Spleen (tissue), 11 donors: ENCODE measurements around the gene SLC36A3. TPM values are rescaled to one million over a fixed set of nuclear protein-coding genes. Genes with fewer than 3 reads are reported as not detected.
A peak's percentile ranks its signal among the peaks of the same experiment; 100 is the strongest.

ENCODE experiments used
- DNase-seq: peaks from one replicate; pipeline ENCODE4 v3.0.0-alpha.2; 2020
- H3K27ac ChIP-seq, 8 donors: fragments of 200-600 bp; sonication (generic) in 7 of 8; 1 replicate in 4 of 8; 2 replicates in 4 of 8; pipeline versions ENCODE4 v1.5.0 to v1.8.0; 2016 to 2021; ENCODE audit warnings: inconsistent platforms in 4 of 8, mild to moderate bottlenecking in 4 of 8, moderate library complexity in 1 of 8
- H3K27me3 ChIP-seq, 7 donors: fragments of 200-600 bp; sonication (generic) in 6 of 7; replicated peaks in 1 of 7; 1 replicate in 4 of 7; 2 replicates in 3 of 7; pipeline versions ENCODE4 v1.5.0 to v1.8.0; 2016 to 2021; ENCODE audit warnings: inconsistent platforms in 3 of 7, mild to moderate bottlenecking in 1 of 7
- H3K36me3 ChIP-seq, 6 donors: fragments of 200-600 bp; sonication (generic) in 5 of 6; 1 replicate in 4 of 6; 2 replicates in 2 of 6; pipeline versions ENCODE4 v1.5.0 to v1.8.0; 2016 to 2021; ENCODE audit warnings: inconsistent platforms in 2 of 6
- H3K4me1 ChIP-seq, 6 donors: fragments of 200-600 bp; sonication (generic) in 5 of 6; 1 replicate in 3 of 6; 2 replicates in 3 of 6; pipeline versions ENCODE4 v1.5.0 to v1.8.0; 2016 to 2021; ENCODE audit warnings: inconsistent platforms in 3 of 6
- H3K4me3 ChIP-seq, 8 donors: fragments of 200-600 bp; sonication (generic) in 7 of 8; 1 replicate in 4 of 8; 2 replicates in 4 of 8; pipeline versions ENCODE4 v1.5.0 to v1.8.0; 2016 to 2021; ENCODE audit warnings: inconsistent platforms in 4 of 8, mild to moderate bottlenecking in 4 of 8, moderate library complexity in 2 of 8
- H3K9me3 ChIP-seq, 8 donors: fragments of 200-600 bp; sonication (generic) in 7 of 8; 1 replicate in 4 of 8; 2 replicates in 4 of 8; pipeline versions ENCODE4 v1.5.0 to v1.8.0; 2016 to 2021; ENCODE audit warnings: inconsistent platforms in 4 of 8
- POLR2A ChIP-seq, 3 donors: fragments of 450-650 bp; IDR thresholded peaks; one replicate each; pipeline ENCODE4 v1.5.1; 2017; ENCODE audit warnings: antibody characterized with exemption in 3 of 3, mild to moderate bottlenecking in 1 of 3
- POLR2AphosphoS5 ChIP-seq, 3 donors: sonication (generic); formaldehyde crosslinking; IDR thresholded peaks; one replicate each; pipeline ENCODE4 v1.5.1; 2017; ENCODE audit warnings: antibody characterized with exemption in 3 of 3
- WGBS, 5 donors: extraction: QIAGEN DNeasy Blood & Tissue Kit in 3 of 5; methylation state at CpG; one replicate each; pipeline versions ENCODE4 v1.1.5 to v1.1.7; 2013 to 2018; 5-methylcytosine and 5-hydroxymethylcytosine counted together
- intact Hi-C: fragments of 100-400 bp; cut with DNase I; formaldehyde crosslinking; loops from one replicate; pipeline ENCODE4 v1.15.0; 2023; ENCODE audit warnings: low total_unique reads
- polyA plus RNA-seq, 3 donors: library from polyadenylated mRNA; stranded (reverse); fragments of 200-250 nt; gene quantifications; one replicate each; pipeline ENCODE4 v1.2.1, GENCODE V29; 2013
- total RNA-seq, 7 donors: library from RNA; depleted of rRNA in 3 of 7; stranded (reverse); fragments of >200 nt in 3 of 7; fragmentation: NEBNext Ultra II Directional in 4 of 7; extraction: Animal tissue kit (Norgen Biotek cat#: 25700) in 4 of 7; gene quantifications; one replicate each; pipeline versions ENCODE4 v1.1.0 to v1.2.1, GENCODE V29; 2016 to 2021
- TF ChIP-seq, protein P1 (sequence below), 11 experiments: fragments of 200-600 bp in 7 of 11; fragments of 450-650 bp in 4 of 11; sonication (generic) in 4 of 11; IDR thresholded peaks in 8 of 11; conservative IDR thresholded peaks in 3 of 11; 1 replicate in 7 of 11; 2 replicates in 4 of 11; pipeline versions ENCODE4 v1.4.0 to v1.8.0; 2016 to 2021; ENCODE audit warnings: antibody characterized with exemption in 11 of 11, inconsistent platforms in 4 of 11, mild to moderate bottlenecking in 1 of 11
- donor health status: healthy with polysubstance abuse.
- donor health status: DM: no; HTN: no; CAD: no; lungs with moderate emphysema.
- donor health status: DM: no; HTN: no; CAD: no.
- donor health status: Bipolar disorder and iron deficiency.
- donor health status: healthy.
- donor health status: DM: no; HTN: no; CAD: no.
- donor health status: DM: yes; HTN: yes; CAD: no.

The SLC36A3 gene
- total and polyA plus RNA-seq, 10 donors: not detected

DNA sequence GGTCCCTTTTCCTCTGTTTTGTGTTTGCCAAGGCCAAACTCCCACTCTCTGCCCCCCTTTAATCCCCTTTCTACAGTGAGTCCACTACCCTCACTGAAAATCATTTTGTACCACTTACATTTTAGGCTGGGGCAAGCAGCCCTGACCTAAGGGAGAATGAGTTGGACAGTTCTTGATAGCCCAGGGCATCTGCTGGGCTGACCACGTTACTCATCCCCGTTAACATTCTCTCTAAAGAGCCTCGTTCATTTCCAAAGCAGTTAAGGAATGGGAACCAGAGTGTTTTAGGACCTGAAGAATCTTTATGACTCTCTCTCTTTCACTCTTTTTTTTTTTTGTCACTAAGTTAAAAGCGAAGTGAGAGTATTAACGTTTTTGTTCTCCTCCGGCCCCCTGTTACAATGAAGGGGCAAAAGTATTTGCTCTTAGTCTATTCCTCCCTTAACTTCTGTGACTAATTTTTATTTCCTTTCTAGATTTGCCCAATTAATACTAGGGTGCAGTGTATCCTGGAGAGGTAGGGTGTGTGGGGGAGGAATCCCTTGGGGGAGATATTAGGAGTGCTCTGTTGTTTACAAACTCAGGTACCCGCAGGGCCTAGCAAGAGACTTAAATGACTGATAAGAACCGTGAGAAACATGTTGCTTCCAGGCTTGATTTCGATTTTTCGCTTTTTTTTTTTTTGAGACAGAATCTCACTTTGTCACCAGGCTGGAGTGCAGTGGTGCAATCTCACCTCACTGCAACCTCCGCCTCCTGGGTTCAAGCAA, 35.9 kb downstream of the SLC36A3 start:
- Histone ChIP-seq H3K4me3 (no peak overlapping the region), H3K27ac (no peak overlapping the region), H3K9me3 (no peaks in the 10 kb centered on the region), H3K4me1 (peaks cover 0 to 43% (median 0%) of the 10 kb centered on the region in 6 donors), H3K36me3 (peaks cover 0 to 84% (median 59%) of the 10 kb centered on the region in 6 donors), H3K27me3 (no peaks in the 10 kb centered on the region)
- intact Hi-C loops: no loop called here
- TF ChIP-seq POLR2A (IDR thresholded peaks at IDR 0.05): no peak
- WGBS, 5 donors: 90 to 96% (median 95%) methylated on average over 11 of the region's 11 CpGs
- no peak for DNase-seq

DNA sequence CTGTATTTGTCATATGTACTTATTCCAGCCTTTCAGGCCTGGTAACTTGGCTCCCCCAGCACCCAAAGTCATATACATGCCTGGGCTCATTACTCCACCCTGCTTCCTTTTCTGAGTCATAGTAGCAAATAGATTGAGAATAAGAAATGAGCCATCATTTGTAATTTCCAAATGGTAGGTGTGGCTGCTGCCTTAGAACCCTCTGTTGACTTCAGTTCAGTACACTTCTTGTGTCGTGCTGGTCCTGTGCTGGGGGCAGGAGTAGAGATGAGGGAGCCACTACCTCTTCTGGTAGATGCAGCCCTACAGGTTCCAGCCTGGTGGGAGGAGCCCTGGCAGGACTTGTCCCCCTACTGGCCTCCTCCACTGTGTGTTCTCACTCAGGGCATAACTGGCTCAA, 39.5 kb downstream of the SLC36A3 start:
- H3K4me3 ChIP-seq: no peak overlapping the region
- TF ChIP-seq, protein P1, sequence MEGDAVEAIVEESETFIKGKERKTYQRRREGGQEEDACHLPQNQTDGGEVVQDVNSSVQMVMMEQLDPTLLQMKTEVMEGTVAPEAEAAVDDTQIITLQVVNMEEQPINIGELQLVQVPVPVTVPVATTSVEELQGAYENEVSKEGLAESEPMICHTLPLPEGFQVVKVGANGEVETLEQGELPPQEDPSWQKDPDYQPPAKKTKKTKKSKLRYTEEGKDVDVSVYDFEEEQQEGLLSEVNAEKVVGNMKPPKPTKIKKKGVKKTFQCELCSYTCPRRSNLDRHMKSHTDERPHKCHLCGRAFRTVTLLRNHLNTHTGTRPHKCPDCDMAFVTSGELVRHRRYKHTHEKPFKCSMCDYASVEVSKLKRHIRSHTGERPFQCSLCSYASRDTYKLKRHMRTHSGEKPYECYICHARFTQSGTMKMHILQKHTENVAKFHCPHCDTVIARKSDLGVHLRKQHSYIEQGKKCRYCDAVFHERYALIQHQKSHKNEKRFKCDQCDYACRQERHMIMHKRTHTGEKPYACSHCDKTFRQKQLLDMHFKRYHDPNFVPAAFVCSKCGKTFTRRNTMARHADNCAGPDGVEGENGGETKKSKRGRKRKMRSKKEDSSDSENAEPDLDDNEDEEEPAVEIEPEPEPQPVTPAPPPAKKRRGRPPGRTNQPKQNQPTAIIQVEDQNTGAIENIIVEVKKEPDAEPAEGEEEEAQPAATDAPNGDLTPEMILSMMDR (IDR thresholded peaks at IDR 0.05 in 8 of 11, conservative IDR thresholded peaks at IDR 0.05 in 3 of 11): no peak
- TF ChIP-seq POLR2A (IDR thresholded peaks at IDR 0.05) (no peak), POLR2AphosphoS5 (IDR thresholded peaks at IDR 0.05) (no peak)
- H3K27ac ChIP-seq: no peak overlapping the region
- whole genome bisulfite sequencing, 5 donors: 50 to 74% (median 69%) methylated on average over 1 of the region's 1 CpG
- no peaks in the 10 kb centered on the region for H3K27me3 ChIP-seq
- DNase-seq: no peak
- intact Hi-C loops: no loop called here
- H3K9me3 ChIP-seq: no peaks in the 10 kb centered on the region
- peaks cover 0 to 22% (median 2%) of the 10 kb centered on the region in 6 donors for H3K4me1 ChIP-seq
- H3K36me3 ChIP-seq: peaks cover 0 to 100% (median 71%) of the 10 kb centered on the region in 6 donors

DNA sequence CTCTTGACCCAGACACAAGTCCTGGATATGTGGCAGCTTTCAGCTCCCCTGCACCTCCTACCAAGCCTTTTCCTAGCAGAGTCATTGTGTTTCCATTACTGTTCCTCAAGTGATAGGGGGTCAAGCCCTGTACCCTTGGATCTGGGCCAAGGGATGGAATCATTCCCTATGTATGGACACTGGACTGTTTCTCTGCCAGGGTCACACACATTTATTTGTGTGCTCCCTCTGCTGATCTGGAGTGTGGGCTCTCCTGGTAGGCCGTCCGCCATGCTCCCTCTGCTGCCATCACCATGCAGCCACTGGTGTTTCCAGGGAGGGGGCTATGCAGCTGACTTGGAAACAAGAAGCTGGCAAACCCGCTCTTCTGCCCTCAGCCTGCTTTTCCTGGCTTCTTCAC, 41.0 kb downstream of the SLC36A3 start:
- H3K36me3 ChIP-seq: peaks cover 0 to 97% (median 55%) of the 10 kb centered on the region in 6 donors

DNA sequence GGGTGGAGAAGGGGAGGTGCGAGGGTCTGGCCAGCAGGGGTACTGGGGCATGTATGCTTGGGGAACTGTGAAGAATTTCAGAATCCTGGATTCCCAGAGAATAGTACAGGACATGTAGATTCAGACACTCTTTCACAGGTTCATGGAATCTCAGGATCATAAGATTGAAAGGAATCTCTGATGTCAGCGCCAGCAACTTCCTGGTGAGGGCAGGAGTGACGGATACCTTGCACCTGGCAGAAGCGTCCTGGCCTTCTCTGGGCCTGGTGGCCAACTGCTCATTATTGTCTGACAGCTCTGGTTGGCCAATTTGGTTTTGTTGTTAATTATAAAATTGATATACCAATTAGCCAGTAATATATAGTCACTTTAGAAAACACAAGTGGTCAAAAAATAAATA, 43.6 kb downstream of the SLC36A3 start:
- Histone ChIP-seq H3K27ac (no peak overlapping the region), H3K27me3 (no peaks in the 10 kb centered on the region), H3K4me3 (no peak overlapping the region), H3K9me3 (no peaks in the 10 kb centered on the region), H3K4me1 (peaks cover 6 to 60% (median 43%) of the 10 kb centered on the region in 6 donors), H3K36me3 (peaks cover 0 to 71% (median 34%) of the 10 kb centered on the region in 6 donors)
- TF ChIP-seq POLR2A (IDR thresholded peaks at IDR 0.05): no peak
- intact Hi-C loops: no loop called here
- DNase-seq: no peak
- WGBS, 5 donors: 93 to 97% (median 96%) methylated on average over 4 of the region's 4 CpGs

More for the DNA sequence above, 41.0 kb downstream of the SLC36A3 start:
- Histone ChIP-seq H3K4me1 (peaks cover 2 to 37% (median 18%) of the 10 kb centered on the region in 6 donors), H3K27me3 (no peaks in the 10 kb centered on the region), H3K4me3 (no peak overlapping the region), H3K9me3 (no peaks in the 10 kb centered on the region), H3K27ac (no peak overlapping the region)
- 92 to 99% (median 96%) methylated on average over 3 of the region's 3 CpGs for WGBS, 5 donors
- DNase-seq: no peak
- TF ChIP-seq, protein P1 (IDR thresholded peaks at IDR 0.05 in 8 of 11, conservative IDR thresholded peaks at IDR 0.05 in 3 of 11): no peak
- TF ChIP-seq POLR2A (IDR thresholded peaks at IDR 0.05): no peak
- no peak for TF ChIP-seq POLR2AphosphoS5 (IDR thresholded peaks at IDR 0.05)
- intact Hi-C loops: no loop called here

DNA sequence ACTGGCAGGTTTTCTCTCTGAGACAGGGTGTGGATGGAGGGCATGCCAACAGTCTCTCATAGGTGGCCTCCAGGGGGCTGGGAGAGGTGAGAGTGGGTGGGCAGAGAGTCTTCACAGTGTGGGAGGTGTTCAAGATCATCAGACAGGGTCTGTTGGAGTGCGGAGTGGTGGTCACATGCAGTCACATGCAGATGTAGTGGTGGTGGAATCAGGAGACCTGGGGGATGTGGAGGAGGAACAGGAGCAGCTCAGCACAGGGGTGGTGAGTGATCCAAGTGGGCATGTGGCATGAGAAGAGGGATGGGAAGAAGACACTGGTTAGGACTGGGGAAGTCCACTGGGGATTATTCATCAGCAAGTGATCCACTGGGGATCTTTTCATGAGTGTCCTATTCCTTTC, 44.8 kb downstream of the SLC36A3 start:
- Histone ChIP-seq H3K27ac (peak overlapping the region in 4 of 8 donors; percentile 90 to 94 (median 92)), H3K36me3 (peaks cover 0 to 60% (median 29%) of the 10 kb centered on the region in 6 donors), H3K4me3 (no peak overlapping the region), H3K9me3 (no peaks in the 10 kb centered on the region), H3K4me1 (peaks cover 16 to 60% (median 54%) of the 10 kb centered on the region in 6 donors), H3K27me3 (no peaks in the 10 kb centered on the region)
- intact Hi-C loops: no loop called here
- TF ChIP-seq, protein P1 (IDR thresholded peaks at IDR 0.05 in 8 of 11, conservative IDR thresholded peaks at IDR 0.05 in 3 of 11): no peak
- TF ChIP-seq POLR2A (IDR thresholded peaks at IDR 0.05): no peak
- TF ChIP-seq POLR2AphosphoS5 (IDR thresholded peaks at IDR 0.05): no peak
- DNase-seq: no peak
- WGBS, 5 donors: 0 to 88% (median 0%) methylated on average over 1 of the region's 1 CpG
